ENCODE measurements around the gene CNNM3.

DNA sequence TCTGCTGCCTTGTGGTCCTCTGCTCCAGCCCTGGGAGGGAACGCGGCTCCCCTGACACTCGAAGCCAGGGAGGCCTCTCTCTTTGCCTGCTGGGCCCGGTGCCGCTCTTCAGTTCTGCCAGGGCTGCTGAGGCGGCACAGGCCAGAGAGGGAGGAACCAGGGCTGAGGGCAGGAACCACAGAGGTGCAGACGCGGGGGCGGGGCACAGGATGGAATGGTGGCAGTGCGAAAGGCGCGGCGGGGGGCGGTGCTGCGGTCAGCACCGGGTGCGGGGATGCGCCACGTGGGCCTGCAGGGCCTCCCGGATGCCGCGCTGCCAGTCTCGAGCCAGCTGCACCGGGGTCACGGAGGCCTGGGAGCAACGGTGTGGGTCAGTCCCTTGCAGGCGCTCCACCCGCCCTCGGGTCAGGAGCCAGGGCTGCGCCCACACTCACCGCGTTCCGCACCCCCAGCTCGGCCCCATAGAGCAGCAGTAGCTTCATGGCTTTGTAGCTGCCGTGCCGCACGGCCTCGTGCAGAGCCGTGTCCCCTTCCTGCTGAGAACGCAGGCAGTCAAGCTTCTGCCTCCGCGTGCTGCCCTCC is 23.3 kb downstream of the CNNM3 start:
- TF ChIP-seq POLR2AphosphoS5 (IDR thresholded peaks at IDR 0.05; ENCODE audit: low read depth, low read length) (no peak), POLR2A (IDR thresholded peaks at IDR 0.05; ENCODE audit: low read depth, low read length) (no peak), TAF1 (IDR thresholded peaks at IDR 0.05; ENCODE audit: borderline replicate concordance, low read depth, low read length) (no peak)

Data from GM12892 (cell line).